Measurements from ENCODE around the gene MTRF1. TPM values are rescaled to one million over a fixed set of nuclear protein-coding genes. Genes with fewer than 3 reads are reported as not detected.

Gene MTRF1
- total and polyA plus RNA-seq, 12 donors = 6.6 to 18.7 (median 10.3) TPM

DNA sequence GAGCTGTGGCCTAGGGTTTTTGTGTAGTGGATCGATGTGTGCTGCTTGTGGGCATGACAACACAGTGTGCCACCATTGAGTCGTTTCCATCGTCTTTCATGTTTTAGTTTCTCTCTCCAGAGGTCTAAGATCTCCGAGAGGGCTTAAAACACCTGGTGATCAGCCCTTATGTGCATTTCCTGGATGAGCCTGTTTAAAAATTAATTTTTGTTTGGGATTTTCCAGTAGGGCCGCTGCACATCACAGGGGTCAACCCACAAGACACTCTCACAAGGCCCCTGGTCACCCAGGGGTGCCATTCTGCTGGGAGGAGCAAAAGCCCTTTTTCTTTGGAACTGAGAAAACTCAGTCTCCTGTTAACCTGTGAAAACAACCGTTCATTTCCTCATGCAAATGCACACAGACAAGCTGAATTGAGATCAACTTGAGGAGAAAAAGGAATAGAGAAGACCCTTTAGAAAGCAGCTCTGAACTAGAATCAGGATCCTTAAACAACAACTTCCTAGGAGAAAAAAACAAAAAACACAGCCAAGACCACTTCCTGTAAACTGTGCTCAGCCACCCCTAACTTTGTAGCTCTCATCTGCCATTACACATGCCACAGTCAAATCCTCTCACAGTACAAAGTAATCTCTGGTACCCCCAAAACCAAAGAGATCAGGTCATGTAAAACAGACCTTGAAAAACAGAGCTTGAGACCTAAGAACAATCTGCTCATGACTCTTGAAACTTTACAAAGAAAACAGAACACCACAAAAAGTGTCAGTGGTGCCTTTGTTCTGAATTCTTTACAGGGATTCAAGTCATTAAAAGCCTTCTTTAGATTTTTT lies 8.3 kb upstream of the MTRF1 start:
- TF ChIP-seq, protein P1, sequence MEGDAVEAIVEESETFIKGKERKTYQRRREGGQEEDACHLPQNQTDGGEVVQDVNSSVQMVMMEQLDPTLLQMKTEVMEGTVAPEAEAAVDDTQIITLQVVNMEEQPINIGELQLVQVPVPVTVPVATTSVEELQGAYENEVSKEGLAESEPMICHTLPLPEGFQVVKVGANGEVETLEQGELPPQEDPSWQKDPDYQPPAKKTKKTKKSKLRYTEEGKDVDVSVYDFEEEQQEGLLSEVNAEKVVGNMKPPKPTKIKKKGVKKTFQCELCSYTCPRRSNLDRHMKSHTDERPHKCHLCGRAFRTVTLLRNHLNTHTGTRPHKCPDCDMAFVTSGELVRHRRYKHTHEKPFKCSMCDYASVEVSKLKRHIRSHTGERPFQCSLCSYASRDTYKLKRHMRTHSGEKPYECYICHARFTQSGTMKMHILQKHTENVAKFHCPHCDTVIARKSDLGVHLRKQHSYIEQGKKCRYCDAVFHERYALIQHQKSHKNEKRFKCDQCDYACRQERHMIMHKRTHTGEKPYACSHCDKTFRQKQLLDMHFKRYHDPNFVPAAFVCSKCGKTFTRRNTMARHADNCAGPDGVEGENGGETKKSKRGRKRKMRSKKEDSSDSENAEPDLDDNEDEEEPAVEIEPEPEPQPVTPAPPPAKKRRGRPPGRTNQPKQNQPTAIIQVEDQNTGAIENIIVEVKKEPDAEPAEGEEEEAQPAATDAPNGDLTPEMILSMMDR (IDR thresholded peaks at IDR 0.05) = no peak
- H3K9me3 ChIP-seq = peaks cover 0 to 29% (median 12%) of the 10 kb centered on the region in 11 donors
- no peaks in the 10 kb centered on the region for H3K27me3 ChIP-seq
- no peak overlapping the region for H3K4me3 ChIP-seq
- no peaks in the 10 kb centered on the region for H3K4me1 ChIP-seq
- intact Hi-C loops (cut with DNase I) = no loop called here
- WGBS, 2 donors = 76 to 87% methylated on average over 6 of the region's 6 CpGs
- no peak overlapping the region for H3K27ac ChIP-seq
- H3K36me3 ChIP-seq = no peaks in the 10 kb centered on the region
- DNase-seq (no peak), ATAC-seq (no peak)

DNA sequence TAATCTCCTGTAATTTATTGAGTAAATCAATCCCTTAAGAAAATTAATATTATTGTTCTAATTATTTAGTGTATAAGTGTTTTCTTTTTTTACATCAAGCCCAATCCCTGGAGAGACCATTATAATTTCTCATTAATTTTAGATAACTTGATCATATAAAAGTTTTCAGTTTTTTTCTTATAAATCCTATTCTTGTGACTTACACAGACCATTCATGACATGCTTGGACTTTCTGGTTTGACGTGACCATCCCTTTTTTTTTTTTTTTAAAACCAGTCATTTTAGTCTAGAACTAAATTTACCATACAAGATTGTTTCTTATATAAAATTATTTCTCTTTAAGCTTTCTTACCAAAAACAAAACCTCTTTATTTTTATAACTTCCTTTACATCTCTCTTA lies 5.4 kb upstream of the MTRF1 start:
- Histone ChIP-seq H3K4me1 (peaks cover 0 to 2% (median 0%) of the 10 kb centered on the region in 9 donors), H3K27ac (no peak overlapping the region), H3K9me3 (peaks cover 0 to 29% (median 12%) of the 10 kb centered on the region in 11 donors), H3K4me3 (no peak overlapping the region), H3K27me3 (no peaks in the 10 kb centered on the region), H3K36me3 (no peaks in the 10 kb centered on the region)
- DNase-seq (no peak), ATAC-seq (no peak)
- 3 to 13% methylated on average over 1 of the region's 1 CpG for WGBS, 2 donors
- intact Hi-C loops (cut with DNase I) = no loop called here
- TF ChIP-seq, protein P1 (IDR thresholded peaks at IDR 0.05) = no peak

GRCh38 chr13:41267106-41267505 lies 3.7 kb upstream of the MTRF1 start:
- intact Hi-C loops (cut with DNase I) = no loop called here
- TF ChIP-seq, protein P1 (IDR thresholded peaks at IDR 0.05) = no peak

DNA sequence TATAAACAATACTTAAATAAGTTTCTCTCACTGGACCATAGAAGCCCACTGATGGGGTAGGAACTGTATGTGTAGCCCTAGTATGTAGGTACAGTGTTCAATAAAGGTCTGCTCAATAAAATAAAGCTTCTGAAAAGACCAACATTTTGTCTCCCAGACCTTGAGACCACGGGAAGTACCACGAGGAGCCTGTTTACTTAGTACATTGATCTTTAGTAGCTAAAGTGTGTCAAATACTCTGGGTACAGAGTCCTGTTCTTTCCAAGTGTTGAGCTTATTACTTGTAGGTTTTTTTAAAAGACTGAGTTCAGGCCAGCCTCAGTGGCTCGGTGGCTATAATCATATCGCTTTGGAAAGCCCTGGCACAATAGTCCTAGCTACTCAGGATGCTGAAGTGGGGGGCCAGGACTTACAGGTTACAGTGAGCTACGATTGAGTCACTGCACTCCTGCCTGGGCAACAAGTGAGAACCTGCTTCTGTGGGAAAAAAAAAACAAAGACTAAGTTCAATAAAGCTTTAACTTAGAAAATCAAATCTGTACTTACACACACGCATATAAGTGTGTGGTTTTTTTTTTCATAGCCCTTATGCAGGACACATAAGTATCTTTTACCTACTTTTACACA lies 3.4 kb downstream of the MTRF1 start:
- no peaks in the 10 kb centered on the region for H3K27me3 ChIP-seq
- peaks cover 0 to 67% (median 6%) of the 10 kb centered on the region in 9 donors for H3K36me3 ChIP-seq
- H3K4me3 ChIP-seq = no peak overlapping the region
- intact Hi-C loops (cut with DNase I) = loop anchor here in 3 of 10 donors (5.0 kb wide), 2 partner anchors 47 to 52 kb away; partner anchors contain the start of gene NAA16 (in 2 of the 3)
- H3K9me3 ChIP-seq = no peaks in the 10 kb centered on the region
- DNase-seq = no peak
- no peak for ATAC-seq
- TF ChIP-seq, protein P1 (IDR thresholded peaks at IDR 0.05) = no peak
- H3K4me1 ChIP-seq = peaks cover 0 to 13% (median 5%) of the 10 kb centered on the region in 9 donors
- no peak overlapping the region for H3K27ac ChIP-seq
- 94 to 95% methylated on average over 6 of the region's 6 CpGs for WGBS, 2 donors

More at GRCh38 chr13:41267106-41267505, 3.7 kb upstream of the MTRF1 start:
- Histone ChIP-seq H3K36me3 (peaks cover 0 to 2% (median 0%) of the 10 kb centered on the region in 9 donors), H3K27me3 (no peaks in the 10 kb centered on the region), H3K9me3 (peaks cover 0 to 29% (median 12%) of the 10 kb centered on the region in 11 donors), H3K27ac (no peak overlapping the region), H3K4me3 (no peak overlapping the region), H3K4me1 (peaks cover 0 to 12% (median 5%) of the 10 kb centered on the region in 9 donors)
- no peak for DNase-seq
- ATAC-seq = no peak
